ENCODE results near the gene MISP.
"Not testable (repeated sequence)": the region's sequence is repeated elsewhere in the genome, so short reads cannot be mapped to it uniquely, and the experiment has no call there.

Gene MISP

GRCh38 chr19:736125-736524, 14.8 kb upstream of the MISP start:
- no peak for TF ChIP-seq ZFX (IDR thresholded peaks at IDR 0.05)
- TF ChIP-seq CTCF (conservative IDR thresholded peaks at IDR 0.05), result no peak
- no peak overlapping the region for H3K27ac ChIP-seq

- no peak overlapping the region for H3K27ac ChIP-seq
- TF ChIP-seq CTCF (conservative IDR thresholded peaks at IDR 0.05), result peak; percentile 76
- no peak for TF ChIP-seq ZFX (IDR thresholded peaks at IDR 0.05)
Measured at GRCh38 chr19:737591-738093, 13.3 kb upstream of the MISP start.

- H3K27ac ChIP-seq, result no peak overlapping the region
- no peak; the same call in 1 of the 2 replicates for TF ChIP-seq ZFX (IDR thresholded peaks at IDR 0.05)
- no peak for TF ChIP-seq CTCF (conservative IDR thresholded peaks at IDR 0.05)
Measured at GRCh38 chr19:738509-739128, 12.3 kb upstream of the MISP start.

- no peak overlapping the region for H3K27ac ChIP-seq
- TF ChIP-seq ZFX (IDR thresholded peaks at IDR 0.05) (no peak), CTCF (conservative IDR thresholded peaks at IDR 0.05) (no peak)
Measured at GRCh38 chr19:739998-740715, 10.8 kb upstream of the MISP start.

- H3K27ac ChIP-seq, result not testable (repeated sequence)
Measured at GRCh38 chr19:740816-741505, 10.0 kb upstream of the MISP start.

- TF ChIP-seq ZFX (IDR thresholded peaks at IDR 0.05) (no peak), CTCF (conservative IDR thresholded peaks at IDR 0.05) (no peak)
- no peak overlapping the region for H3K27ac ChIP-seq
Measured at GRCh38 chr19:741506-742131, 9.3 kb upstream of the MISP start.

GRCh38 chr19:742540-743075, 8.3 kb upstream of the MISP start:
- H3K27ac ChIP-seq, result no peak overlapping the region
- TF ChIP-seq ZFX (IDR thresholded peaks at IDR 0.05) (no peak), CTCF (conservative IDR thresholded peaks at IDR 0.05) (no peak)

All from C4-2B (cell line).